ENCODE measurements around the gene RTN4. TPM values are rescaled to one million over a fixed set of nuclear protein-coding genes. Genes with fewer than 3 reads are reported as not detected.

Gene RTN4
- polyA plus RNA-seq, 1 experiment: 219 TPM

- CTCF ChIA-PET: no interaction called here
- POLR2A ChIA-PET: no interaction called here
- TF ChIP-seq CTCF (IDR thresholded peaks at IDR 0.05; ENCODE audit: insufficient read depth, low read depth, low read length): no peak
- no peak overlapping the region for H3K4me3 ChIP-seq (ENCODE audit: low read depth, low read length)
- DNase-seq (ENCODE audit: low read depth): no peak
- H3K27me3 ChIP-seq (ENCODE audit: control insufficient read depth, insufficient read depth, low read length): no peaks in the 10 kb centered on the region
- H3K36me3 ChIP-seq (ENCODE audit: control insufficient read depth, insufficient read depth, low read length): no peaks in the 10 kb centered on the region
Observed at GRCh38 chr2:54939446-54940118, 110.7 kb downstream of the RTN4 start.

GRCh38 chr2:54936766-54937165, 113.5 kb downstream of the RTN4 start:
- Histone ChIP-seq H3K4me3 (ENCODE audit: low read depth, low read length) (no peak overlapping the region), H3K36me3 (ENCODE audit: control insufficient read depth, insufficient read depth, low read length) (no peaks in the 10 kb centered on the region), H3K27me3 (ENCODE audit: control insufficient read depth, insufficient read depth, low read length) (no peaks in the 10 kb centered on the region; the same call in 1 of the 2 replicates)
- TF ChIP-seq CTCF (IDR thresholded peaks at IDR 0.05; ENCODE audit: insufficient read depth, low read depth, low read length): no peak
- no peak for DNase-seq (ENCODE audit: low read depth)
- POLR2A ChIA-PET: no interaction called here
- CTCF ChIA-PET: interaction anchor here (0.6 kb wide), 1 partner anchor 848 kb away, joined by 3 read pairs; no protein-coding TSS in a partner anchor

- no peaks in the 10 kb centered on the region for H3K36me3 ChIP-seq (ENCODE audit: control insufficient read depth, insufficient read depth, low read length)
- H3K27me3 ChIP-seq (ENCODE audit: control insufficient read depth, insufficient read depth, low read length): no peaks in the 10 kb centered on the region; the same call in 1 of the 2 replicates
- ChIA-PET POLR2A (no interaction called here), CTCF (no interaction called here)
- DNase-seq (ENCODE audit: low read depth): no peak
- no peak overlapping the region for H3K4me3 ChIP-seq (ENCODE audit: low read depth, low read length)
- TF ChIP-seq CTCF (IDR thresholded peaks at IDR 0.05; ENCODE audit: insufficient read depth, low read depth, low read length): no peak
Observed at GRCh38 chr2:54935389-54935788, 114.9 kb downstream of the RTN4 start.

GRCh38 chr2:54931473-54931872, 118.8 kb downstream of the RTN4 start:
- CTCF ChIA-PET: no interaction called here
- Histone ChIP-seq H3K36me3 (ENCODE audit: control insufficient read depth, insufficient read depth, low read length) (no peaks in the 10 kb centered on the region), H3K4me3 (ENCODE audit: low read depth, low read length) (no peak overlapping the region), H3K27me3 (ENCODE audit: control insufficient read depth, insufficient read depth, low read length) (peaks cover 2% of the 10 kb centered on the region; the same call in 1 of the 2 replicates)
- POLR2A ChIA-PET: no interaction called here
- no peak for DNase-seq (ENCODE audit: low read depth)
- no peak for TF ChIP-seq CTCF (IDR thresholded peaks at IDR 0.05; ENCODE audit: insufficient read depth, low read depth, low read length)

- Histone ChIP-seq H3K27me3 (ENCODE audit: control insufficient read depth, insufficient read depth, low read length) (peaks cover 2% of the 10 kb centered on the region; the same call in 1 of the 2 replicates), H3K36me3 (ENCODE audit: control insufficient read depth, insufficient read depth, low read length) (no peaks in the 10 kb centered on the region), H3K4me3 (ENCODE audit: low read depth, low read length) (no peak overlapping the region)
- ChIA-PET POLR2A (no interaction called here), CTCF (no interaction called here)
- no peak for TF ChIP-seq CTCF (IDR thresholded peaks at IDR 0.05; ENCODE audit: insufficient read depth, low read depth, low read length)
- no peak for DNase-seq (ENCODE audit: low read depth)
Observed at GRCh38 chr2:54928719-54929118, 121.5 kb downstream of the RTN4 start.
